Heart right ventricle (tissue), 16 donors: ENCODE data around the gene CIBAR2. TPM values are rescaled to one million over a fixed set of nuclear protein-coding genes. Genes with fewer than 3 reads are reported as not detected.
A peak's percentile ranks its signal among the peaks of the same experiment; 100 is the strongest.

ENCODE experiments used
- ATAC-seq, 8 donors: fragments of 200-7000 bp; cut with Tn5 transposase; one replicate each; pipeline ENCODE4 v1.9.1; 2020; ENCODE audit warnings: mild to moderate bottlenecking in 8 of 8, moderate library complexity in 8 of 8, moderate number of reproducible peaks in 1 of 8
- DNase-seq, 2 donors: peaks; one replicate each; pipeline ENCODE4 v3.0.0-alpha.2; 2020
- H3K27ac ChIP-seq, 10 donors: fragments of 200-600 bp; sonication (generic) in 2 of 10; one replicate each; pipeline versions ENCODE4 v1.5.0 to v1.8.0; 2020 to 2022; ENCODE audit warnings: mild to moderate bottlenecking in 3 of 10
- H3K27me3 ChIP-seq, 7 donors: fragments of 200-600 bp; one replicate each; pipeline ENCODE4 v1.8.0; 2021 to 2022; ENCODE audit warnings: mild to moderate bottlenecking in 2 of 7
- H3K36me3 ChIP-seq, 9 donors: fragments of 200-600 bp; sonication (generic) in 1 of 9; one replicate each; pipeline versions ENCODE4 v1.5.0 to v1.8.0; 2020 to 2022; ENCODE audit warnings: mild to moderate bottlenecking in 2 of 9
- H3K4me1 ChIP-seq, 9 donors: fragments of 200-600 bp; sonication (generic) in 1 of 9; one replicate each; pipeline versions ENCODE4 v1.5.0 to v1.8.0; 2020 to 2022; ENCODE audit warnings: mild to moderate bottlenecking in 4 of 9
- H3K4me3 ChIP-seq, 10 donors: fragments of 200-600 bp; sonication (generic) in 2 of 10; one replicate each; pipeline versions ENCODE4 v1.5.0 to v1.8.0; 2020 to 2022; ENCODE audit warnings: mild to moderate bottlenecking in 7 of 10, moderate library complexity in 2 of 10
- H3K9me3 ChIP-seq, 11 donors: fragments of 200-600 bp in 10 of 11; sonication (generic) in 2 of 11; one replicate each; pipeline versions ENCODE4 v1.5.0 to v1.8.0; 2013 to 2022; ENCODE audit warnings: mild to moderate bottlenecking in 2 of 11, control low read depth in 1 of 11, moderate library complexity in 1 of 11
- CTCF ChIP-seq, 9 donors: fragments of 200-600 bp; sonication (generic) in 2 of 9; IDR thresholded peaks; one replicate each; pipeline versions ENCODE4 v1.5.0 to v1.8.0; 2021 to 2022; ENCODE audit warnings: antibody characterized with exemption in 9 of 9, mild to moderate bottlenecking in 5 of 9, moderate library complexity in 1 of 9
- WGBS, 2 donors: extraction: QIAGEN DNeasy Blood & Tissue Kit; methylation state at CpG; one replicate each; pipeline ENCODE4 v1.1.7; 2013; ENCODE audit warnings: inconsistent platforms in 1 of 2; 5-methylcytosine and 5-hydroxymethylcytosine counted together
- intact Hi-C, 10 donors: fragments of 100-400 bp; cut with DNase I; formaldehyde crosslinking; loops; one replicate each; pipeline versions ENCODE4 v1.11.1 to v1.14.2; 2022
- polyA plus RNA-seq, 2 donors: library from polyadenylated mRNA; stranded (reverse); fragments of 200-250 nt; gene quantifications; one replicate each; pipeline ENCODE4 v1.2.3, GENCODE V29; 2013
- total RNA-seq, 10 donors: library from RNA; stranded (reverse); fragmentation: NEBNext Ultra II Directional in 3 of 10; extraction: Animal tissue kit (Norgen Biotek cat#: 25700) in 3 of 10; gene quantifications; one replicate each; pipeline versions ENCODE4 v1.2.1 to v1.2.4, GENCODE V29; 2021 to 2023
- donor health status: Arrhythmogenic right ventricular cardiomyopathy.
- donor health status: ischemic (EF 13 %, LVEDD 7.1; RV severe dilation, severe dysfunction).
- donor health status: healthy with polysubstance abuse.
- donor health status: DM: no; HTN: yes; CAD: no.
- donor health status: DM: no; HTN: no; CAD: no.
- donor health status: ischemic (EF 25% LVEDD 6.9; RV normal size, moderate dysfunction).
- donor health status: ischemic (EF 25% LVEDD 5.7; RV mildly dilated, moderate dysfunction).
- donor health status: healthy.
- donor health status: DM: yes; HTN: yes; CAD: no.
- donor health status: Ischemic cardiomyopathy.
- donor health status: ischemic (EF 35%, LVEDD 5.7; RV mildly dilated, moderate dysfunction).
- donor health status: nonischemic (EF 11% LVEDD 7.7; RV severe dilation, severe dysfunction).
- donor health status: DM: yes; HTN: yes; CAD: no.
- donor health status: PGD.
- donor health status: ischemic (EF 29% LVEDD 5.4; RV normal size, mild dysfunction).
- donor health status: nonischemic (EF 23%, LVEDD 6.1; RV moderate dilation, normal function).

CIBAR2 gene
- total and polyA plus RNA-seq, 12 donors, result not detected

GRCh38 chr16:85057948-85058347 is 54.3 kb downstream of the CIBAR2 start:
- H3K36me3 ChIP-seq, result peaks cover 0 to 17% (median 0%) of the 10 kb centered on the region in 9 donors
- DNase-seq (peak in 1 of 2 donors; percentile 57), ATAC-seq (peak; percentile 9 to 75 (median 56))
- peaks cover 2 to 56% (median 23%) of the 10 kb centered on the region in 9 donors for H3K4me1 ChIP-seq
- H3K27me3 ChIP-seq, result no peaks in the 10 kb centered on the region
- TF ChIP-seq CTCF (IDR thresholded peaks at IDR 0.05), result no peak
- 45 to 77% methylated on average over 7 of the region's 7 CpGs for WGBS, 2 donors
- H3K27ac ChIP-seq, result peak overlapping the region in 2 of 10 donors; percentile 19 to 31
- intact Hi-C loops, result no loop called here
- H3K9me3 ChIP-seq, result no peaks in the 10 kb centered on the region
- no peak overlapping the region for H3K4me3 ChIP-seq

GRCh38 chr16:85057212-85057889 is 54.9 kb downstream of the CIBAR2 start:
- H3K27ac ChIP-seq, result peak overlapping the region in 1 of 10 donors; percentile 19
- H3K4me3 ChIP-seq, result no peak overlapping the region
- peaks cover 2 to 55% (median 23%) of the 10 kb centered on the region in 9 donors for H3K4me1 ChIP-seq
- 63 to 76% methylated on average over 9 of the region's 9 CpGs for WGBS, 2 donors
- H3K9me3 ChIP-seq, result no peaks in the 10 kb centered on the region
- TF ChIP-seq CTCF (IDR thresholded peaks at IDR 0.05), result peak in 3 of 9 donors; percentile 10 to 27 (median 19)
- intact Hi-C loops, result no loop called here
- H3K36me3 ChIP-seq, result peaks cover 0 to 17% (median 0%) of the 10 kb centered on the region in 9 donors
- DNase-seq (no peak), ATAC-seq (peak in 3 of 8 donors; percentile 20 to 41 (median 36))
- no peaks in the 10 kb centered on the region for H3K27me3 ChIP-seq

GRCh38 chr16:85056211-85056748 is 56.0 kb downstream of the CIBAR2 start:
- TF ChIP-seq CTCF (IDR thresholded peaks at IDR 0.05), result peak in 8 of 9 donors; percentile 19 to 61 (median 48)
- Histone ChIP-seq H3K4me1 (peaks cover 2 to 54% (median 23%) of the 10 kb centered on the region in 9 donors), H3K4me3 (peak overlapping the region in 5 of 10 donors; percentile 25 to 41 (median 31)), H3K27ac (peak overlapping the region in 8 of 10 donors; percentile 9 to 88 (median 62)), H3K27me3 (no peaks in the 10 kb centered on the region), H3K9me3 (no peaks in the 10 kb centered on the region), H3K36me3 (peaks cover 0 to 17% (median 0%) of the 10 kb centered on the region in 9 donors)
- WGBS, 2 donors, result 68 to 77% methylated on average over 16 of the region's 16 CpGs
- intact Hi-C loops, result no loop called here
- peak; percentile 47 to 83 (median 72) for ATAC-seq
- no peak for DNase-seq

GRCh38 chr16:85055493-85056210 is 56.6 kb downstream of the CIBAR2 start:
- peaks cover 2 to 56% (median 25%) of the 10 kb centered on the region in 9 donors for H3K4me1 ChIP-seq
- H3K4me3 ChIP-seq, result peak overlapping the region in 7 of 10 donors; percentile 6 to 41 (median 31)
- H3K36me3 ChIP-seq, result peaks cover 0 to 17% (median 0%) of the 10 kb centered on the region in 9 donors
- no peaks in the 10 kb centered on the region for H3K9me3 ChIP-seq
- H3K27me3 ChIP-seq, result no peaks in the 10 kb centered on the region
- peak overlapping the region; percentile 6 to 88 (median 55) for H3K27ac ChIP-seq
- ATAC-seq, result peak; percentile 32 to 87 (median 61)
- intact Hi-C loops, result no loop called here
- no peak for TF ChIP-seq CTCF (IDR thresholded peaks at IDR 0.05)
- no peak for DNase-seq
- WGBS, 2 donors, result 54 to 66% methylated on average over 14 of the region's 14 CpGs
